SK-N-SH treated with all-trans-retinoic acid at 6 μM for 48 hours (cell line): Measurements from ENCODE around the gene ASAP2.

Experiments used
- ATAC-seq: fragments of 200-7000 bp; cut with Tn5 transposase; 3 replicates; pipeline ENCODE4 v1.9.1; 2020; ENCODE audit warnings: mild to moderate bottlenecking, moderate library complexity
- CREB5 ChIP-seq: fragments of 250-450 bp; sonication (Bioruptor Pico); IDR thresholded peaks from 2 replicates; pipeline ENCODE4 v1.5.1; 2020; ENCODE audit warnings: low read depth, mild to moderate bottlenecking, moderate library complexity
- CSDC2 ChIP-seq: fragments of 250-450 bp; sonication (Bioruptor Pico); IDR thresholded peaks from 2 replicates; pipeline ENCODE4 v1.5.0; 2020; ENCODE audit warnings: mild to moderate bottlenecking, moderate library complexity
- CSRNP3 ChIP-seq: fragments of 250-450 bp; sonication (Bioruptor Pico); IDR thresholded peaks from 2 replicates; pipeline ENCODE4 v1.5.1; 2021; ENCODE audit warnings: mild to moderate bottlenecking, moderate library complexity
- ESRRG ChIP-seq: fragments of 250-450 bp; sonication (Bioruptor Pico); IDR thresholded peaks from 2 replicates; pipeline ENCODE4 v1.6.1; 2021; ENCODE audit warnings: mild to moderate bottlenecking
- GLIS3 ChIP-seq: fragments of 250-450 bp; sonication (Bioruptor Pico); IDR thresholded peaks from 2 replicates; pipeline ENCODE4 v1.5.0; 2020; ENCODE audit warnings: mild to moderate bottlenecking, moderate library complexity
- ISL1 ChIP-seq: fragments of 250-450 bp; sonication (Bioruptor Pico); IDR thresholded peaks from 2 replicates; pipeline ENCODE4 v2.1.2; 2022; ENCODE audit warnings: mild to moderate bottlenecking, moderate library complexity
- OSR1 ChIP-seq: fragments of 250-450 bp; sonication (Bioruptor Pico); IDR thresholded peaks from 2 replicates; pipeline ENCODE4 v1.8.0; 2022; ENCODE audit warnings: moderate library complexity, mild to moderate bottlenecking, inconsistent platforms
- PATZ1 ChIP-seq: fragments of 250-450 bp; sonication (Bioruptor Pico); IDR thresholded peaks from 2 replicates; pipeline ENCODE4 v1.8.0; 2020; ENCODE audit warnings: mild to moderate bottlenecking, moderate library complexity, borderline replicate concordance
- POU6F1 ChIP-seq: fragments of 250-450 bp; sonication (Bioruptor Pico); IDR thresholded peaks from 2 replicates; pipeline ENCODE4 v1.8.0; 2021; ENCODE audit warnings: low read depth, mild to moderate bottlenecking, moderate library complexity, borderline replicate concordance
- PPARA ChIP-seq: fragments of 250-450 bp; sonication (Bioruptor Pico); IDR thresholded peaks from 2 replicates; pipeline ENCODE4 v1.5.0; 2020; ENCODE audit warnings: mild to moderate bottlenecking, borderline replicate concordance
- RARB ChIP-seq: fragments of 250-450 bp; sonication (Bioruptor Pico); IDR thresholded peaks from 2 replicates; pipeline ENCODE4 v1.8.0; 2021; ENCODE audit warnings: mild to moderate bottlenecking, moderate library complexity
- SNAI2 ChIP-seq: fragments of 250-450 bp; sonication (Bioruptor Pico); IDR thresholded peaks from 2 replicates; pipeline ENCODE4 v1.5.0; 2020; ENCODE audit warnings: mild to moderate bottlenecking, moderate library complexity
- TCF4 ChIP-seq: fragments of 250-450 bp; sonication (Bioruptor Pico); IDR thresholded peaks from 2 replicates; pipeline ENCODE4 v1.8.0; 2021; ENCODE audit warnings: mild to moderate bottlenecking, moderate library complexity, borderline replicate concordance
- TOX ChIP-seq: fragments of 250-450 bp; sonication (Bioruptor Pico); IDR thresholded peaks from 2 replicates; pipeline ENCODE4 v1.8.0; 2021; ENCODE audit warnings: mild to moderate bottlenecking, moderate library complexity, borderline replicate concordance
- TSHZ2 ChIP-seq: fragments of 250-450 bp; sonication (Bioruptor Pico); IDR thresholded peaks from 2 replicates; pipeline ENCODE4 v1.5.0; 2020; ENCODE audit warnings: mild to moderate bottlenecking, moderate library complexity
- ZFP30 ChIP-seq: fragments of 450-650 bp; formaldehyde crosslinking; IDR thresholded peaks from 2 replicates; pipeline ENCODE4 v1.5.0; 2022; ENCODE audit warnings: mild to moderate bottlenecking, moderate library complexity
- ZNF565 ChIP-seq: fragments of 450-650 bp; formaldehyde crosslinking; conservative IDR thresholded peaks from 2 replicates; pipeline ENCODE4 v1.5.0; 2020; ENCODE audit warnings: low read depth, mild to moderate bottlenecking, moderate library complexity
- ZNF8 ChIP-seq: fragments of 450-650 bp; formaldehyde crosslinking; IDR thresholded peaks from 2 replicates; pipeline ENCODE4 v1.5.0; 2020; ENCODE audit warnings: mild to moderate bottlenecking, moderate library complexity

The ASAP2 gene

GRCh38 chr2:9356261-9356660 is 149.6 kb downstream of the ASAP2 start:
- TF ChIP-seq TSHZ2 (CRISPR knock-in tag) (no peak), RARB (CRISPR knock-in tag) (no peak), CSRNP3 (CRISPR knock-in tag) (no peak), TCF4 (CRISPR knock-in tag) (no peak), ESRRG (CRISPR knock-in tag) (no peak), SNAI2 (CRISPR knock-in tag) (no peak)
- ATAC-seq = no peak

GRCh38 chr2:9358846-9359245 is 152.2 kb downstream of the ASAP2 start:
- TF ChIP-seq ZNF8 (no peak), POU6F1 (no peak), ZNF565 (no peak), CSDC2 (no peak), SNAI2 (CRISPR knock-in tag) (no peak), ZFP30 (CRISPR knock-in tag) (no peak)
- ATAC-seq = no peak

- ATAC-seq = no peak
- TF ChIP-seq ZFP30 (CRISPR knock-in tag) (no peak), TCF4 (CRISPR knock-in tag) (no peak), CSDC2 (no peak), TOX (CRISPR knock-in tag) (no peak), ZNF565 (no peak), OSR1 (no peak), CREB5 (CRISPR knock-in tag) (no peak), ESRRG (CRISPR knock-in tag) (no peak)
Measured at GRCh38 chr2:9359463-9359862, 152.9 kb downstream of the ASAP2 start.

GRCh38 chr2:9360110-9360509 is 153.5 kb downstream of the ASAP2 start:
- ATAC-seq = no peak
- TF ChIP-seq ESRRG (CRISPR knock-in tag) = no peak
- TF ChIP-seq PPARA (CRISPR knock-in tag) = no peak
- TF ChIP-seq CREB5 (CRISPR knock-in tag) = no peak
- TF ChIP-seq ISL1 (CRISPR knock-in tag) = no peak
- no peak for TF ChIP-seq PATZ1 (CRISPR knock-in tag)
- TF ChIP-seq CSRNP3 (CRISPR knock-in tag) = no peak
- no peak for TF ChIP-seq CSDC2
- TF ChIP-seq GLIS3 = no peak
- TF ChIP-seq OSR1 = no peak
- TF ChIP-seq SNAI2 (CRISPR knock-in tag) = no peak
- no peak for TF ChIP-seq ZNF565
- no peak for TF ChIP-seq ZNF8
- no peak for TF ChIP-seq TCF4 (CRISPR knock-in tag)
- TF ChIP-seq POU6F1 = no peak
- TF ChIP-seq RARB (CRISPR knock-in tag) = no peak
- TF ChIP-seq, all 23 proteins: peak for 0
